Sciatic nerve (tissue), 2 donors: ENCODE measurements around the gene BCKDHB. TPM values are rescaled to one million over a fixed set of nuclear protein-coding genes. Genes with fewer than 3 reads are reported as not detected.
"Not testable (repeated sequence)": the region's sequence is repeated elsewhere in the genome, so short reads cannot be mapped to it uniquely, and the experiment has no call there.

Experiments used
- ATAC-seq: fragments of 200-7000 bp; cut with Tn5 transposase; one replicate; pipeline ENCODE4 v1.9.1; 2020; ENCODE audit warnings: mild to moderate bottlenecking, moderate library complexity
- DNase-seq: peaks from one replicate; pipeline ENCODE4 v3.0.0-alpha.2; 2020; ENCODE audit warnings: low spot score
- intact Hi-C: fragments of 100-400 bp; cut with DNase I; formaldehyde crosslinking; loops from one replicate; pipeline ENCODE4 v1.14.2; 2022
- total RNA-seq: library from RNA; stranded (reverse); fragmentation: NEBNext Ultra II Directional; extraction: Animal tissue kit (Norgen Biotek cat#: 25700); gene quantifications from one replicate; pipeline ENCODE4 v1.2.1, GENCODE V29; 2021
- donor health status: DM: no; HTN: no; CAD: no.
- donor health status: DM: no; HTN: no; CAD: no.

Gene BCKDHB
- total RNA-seq, 1 donor from 2014 or later: 25.0 TPM

- no peak for ATAC-seq
- intact Hi-C loops: no loop called here
These were observed 79.0 kb downstream of the BCKDHB start for GRCh38 chr6:80185492-80185891.

GRCh38 chr6:80186082-80186481 is 79.6 kb downstream of the BCKDHB start:
- intact Hi-C loops: no loop called here
- no peak for DNase-seq
- ATAC-seq: no peak

More at GRCh38 chr6:80185492-80185891, 79.0 kb downstream of the BCKDHB start:
- DNase-seq: no peak

- ATAC-seq: no peak
These were observed 90.4 kb downstream of the BCKDHB start for GRCh38 chr6:80196906-80197305.

DNA sequence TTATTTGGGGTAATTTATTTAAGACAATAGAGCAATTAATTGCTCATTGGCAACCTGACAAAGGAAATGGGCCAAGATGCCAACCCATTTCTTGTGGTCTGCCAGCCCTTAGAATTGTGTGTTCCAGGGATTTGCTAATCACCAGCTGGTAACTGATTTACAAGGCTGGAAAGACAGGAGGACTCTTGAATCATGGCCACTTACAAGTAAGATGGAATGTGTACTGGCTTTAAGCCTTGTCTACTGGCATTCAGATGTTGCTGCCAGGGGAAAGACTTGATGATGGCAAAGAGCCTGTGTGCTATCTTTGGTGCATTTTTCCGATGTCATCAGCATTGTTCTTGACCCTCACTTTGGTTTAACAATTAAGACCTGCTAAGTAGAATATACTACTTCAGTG is 91.0 kb downstream of the BCKDHB start:
- intact Hi-C loops: no loop called here
- no peak for DNase-seq
- ATAC-seq: no peak

More at GRCh38 chr6:80196906-80197305, 90.4 kb downstream of the BCKDHB start:
- no peak for DNase-seq
- intact Hi-C loops: no loop called here

DNA sequence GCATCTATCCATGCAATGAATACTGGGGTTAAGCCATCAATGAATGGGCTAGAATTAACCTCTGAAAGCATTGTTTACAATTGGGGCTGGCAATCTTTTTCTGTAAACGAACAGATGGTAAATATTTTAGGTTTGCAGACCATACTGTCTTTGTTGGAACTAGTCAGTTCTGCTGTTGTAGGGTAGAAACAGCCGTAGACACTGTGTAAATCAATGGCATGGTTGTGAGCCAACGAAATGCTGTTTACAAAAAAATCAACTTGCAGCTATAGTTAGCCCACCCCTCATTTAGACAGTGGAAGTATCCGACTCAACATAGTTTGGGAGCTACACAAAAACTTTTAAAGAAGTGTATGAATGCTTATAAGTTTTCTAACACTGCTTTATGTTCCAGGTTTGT is 91.5 kb downstream of the BCKDHB start:
- intact Hi-C loops: no loop called here
- ATAC-seq: no peak

GRCh38 chr6:80203283-80203682 is 96.8 kb downstream of the BCKDHB start:
- ATAC-seq (no peak), DNase-seq (no peak)
- intact Hi-C loops: no loop called here

More for the DNA sequence above, 91.5 kb downstream of the BCKDHB start:
- DNase-seq: no peak

DNA sequence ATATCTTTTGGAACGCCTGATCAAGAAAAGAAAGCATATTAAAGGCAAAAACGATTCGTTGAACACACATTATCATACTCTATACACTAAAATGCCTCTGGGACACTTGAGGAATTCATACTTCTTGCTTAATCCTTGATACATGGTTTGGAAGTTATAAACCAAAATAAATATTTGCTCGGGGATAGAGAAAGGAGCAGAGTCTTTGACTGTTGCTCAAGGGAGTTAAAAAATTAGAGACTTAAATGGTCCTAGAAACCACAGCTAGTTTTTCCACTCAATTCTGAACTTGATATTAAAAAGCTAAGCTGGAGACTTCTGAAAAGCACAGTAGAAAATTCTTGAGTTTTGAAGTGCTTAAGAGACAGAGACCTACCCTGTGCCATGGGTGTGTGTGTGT is 98.9 kb downstream of the BCKDHB start:
- intact Hi-C loops: no loop called here
- no peak for DNase-seq
- ATAC-seq: peak; percentile 22

DNA sequence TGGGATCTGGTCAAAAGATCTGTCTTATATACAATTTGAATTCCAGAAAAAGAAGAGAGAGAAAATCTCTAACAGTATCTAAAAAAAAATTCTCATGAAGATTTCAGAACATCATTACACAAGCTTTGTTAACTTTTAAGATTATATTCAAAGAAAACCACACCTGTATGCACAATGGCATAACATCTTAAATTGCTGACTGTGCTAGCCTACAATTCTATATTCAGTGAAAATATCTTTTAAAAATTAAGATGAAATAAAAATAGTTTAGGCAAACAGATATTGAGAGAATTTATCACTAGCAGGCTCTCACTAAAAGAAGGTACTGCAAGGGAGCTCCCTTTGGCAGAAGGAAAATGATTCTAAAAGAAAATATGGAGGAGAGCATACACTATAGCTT is 100.3 kb downstream of the BCKDHB start:
- no peak for DNase-seq
- intact Hi-C loops: no loop called here
- ATAC-seq: no peak

DNA sequence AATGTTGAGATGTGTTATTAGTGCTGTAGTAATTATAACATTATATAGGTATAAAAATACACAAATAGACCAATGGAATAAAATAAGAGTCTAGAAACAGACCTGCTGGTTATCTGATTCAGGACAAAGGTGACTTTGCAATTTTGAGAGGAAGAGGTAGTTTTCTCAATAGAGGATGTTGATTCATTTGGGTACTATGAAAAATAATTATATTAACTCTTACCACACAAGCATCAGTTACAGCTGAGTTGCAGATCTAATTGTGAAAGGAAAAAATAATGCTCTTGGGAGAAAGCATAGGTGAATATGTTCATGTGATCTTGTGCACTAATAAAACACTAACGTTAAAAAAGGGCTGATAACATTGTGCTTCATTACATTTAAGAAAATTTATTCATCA is 103.0 kb downstream of the BCKDHB start:
- intact Hi-C loops: no loop called here
- ATAC-seq: no peak
- no peak for DNase-seq

DNA sequence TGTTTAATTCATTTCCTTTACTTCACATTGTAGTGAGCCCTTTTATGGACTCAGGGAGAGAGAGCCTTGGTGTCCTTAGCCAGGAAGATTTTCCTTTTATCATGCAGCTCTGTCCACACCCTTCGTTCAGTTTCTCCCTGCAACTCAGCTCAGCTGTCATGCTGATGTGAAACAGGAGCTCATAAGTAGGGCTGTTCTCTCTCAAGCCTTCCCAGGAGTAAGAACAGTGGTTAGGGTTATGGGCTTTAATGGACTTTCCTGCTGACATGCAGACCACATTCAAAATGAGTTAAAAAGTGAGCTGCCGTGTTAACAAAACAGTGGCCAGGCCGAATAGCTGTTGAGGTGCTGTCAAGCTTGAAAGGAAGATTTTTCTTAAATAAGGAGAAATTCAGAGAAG is 104.1 kb downstream of the BCKDHB start:
- intact Hi-C loops: no loop called here
- ATAC-seq (peak; percentile 74), DNase-seq (no peak)

DNA sequence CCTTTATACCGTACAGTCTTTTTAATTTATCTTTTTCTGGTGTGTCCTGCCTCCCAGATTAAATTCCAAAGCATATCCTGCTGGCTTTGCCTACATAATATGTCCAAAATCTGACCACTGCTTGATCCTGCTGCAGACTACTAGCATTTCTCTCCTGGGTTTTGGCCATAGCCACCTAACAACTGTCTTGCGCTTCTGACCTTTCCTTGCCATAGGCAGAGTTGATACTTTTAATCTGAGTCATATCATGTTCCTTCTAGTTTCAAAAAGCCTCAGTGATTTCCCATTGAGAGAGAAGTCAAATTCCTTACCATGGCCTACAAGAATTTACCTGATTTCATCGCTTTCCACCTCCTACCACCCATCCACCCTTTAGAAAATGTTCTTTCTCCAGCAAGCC is 104.8 kb downstream of the BCKDHB start:
- ATAC-seq (no peak), DNase-seq (no peak)
- intact Hi-C loops: no loop called here

DNA sequence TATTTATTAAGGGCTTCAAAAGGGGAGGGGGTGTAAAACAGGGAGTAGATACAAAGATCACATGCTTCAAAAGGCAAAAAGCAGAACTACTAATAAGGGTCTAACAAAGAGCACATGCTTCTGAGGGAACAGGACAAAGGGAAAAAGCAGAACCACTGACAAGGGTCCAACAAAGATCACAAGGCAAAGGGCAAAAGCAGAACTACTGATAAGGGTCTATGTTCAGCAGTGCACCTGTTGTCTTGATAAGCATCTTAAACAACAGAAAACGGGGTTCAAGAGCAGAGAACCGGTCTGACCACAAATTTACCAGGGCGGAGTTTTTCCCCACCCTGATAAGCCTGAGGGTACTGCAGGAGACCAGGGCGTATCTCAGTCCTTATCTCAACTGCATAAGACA is 105.4 kb downstream of the BCKDHB start:
- DNase-seq, ATAC-seq, intact Hi-C loops: not testable (repeated sequence)

DNA sequence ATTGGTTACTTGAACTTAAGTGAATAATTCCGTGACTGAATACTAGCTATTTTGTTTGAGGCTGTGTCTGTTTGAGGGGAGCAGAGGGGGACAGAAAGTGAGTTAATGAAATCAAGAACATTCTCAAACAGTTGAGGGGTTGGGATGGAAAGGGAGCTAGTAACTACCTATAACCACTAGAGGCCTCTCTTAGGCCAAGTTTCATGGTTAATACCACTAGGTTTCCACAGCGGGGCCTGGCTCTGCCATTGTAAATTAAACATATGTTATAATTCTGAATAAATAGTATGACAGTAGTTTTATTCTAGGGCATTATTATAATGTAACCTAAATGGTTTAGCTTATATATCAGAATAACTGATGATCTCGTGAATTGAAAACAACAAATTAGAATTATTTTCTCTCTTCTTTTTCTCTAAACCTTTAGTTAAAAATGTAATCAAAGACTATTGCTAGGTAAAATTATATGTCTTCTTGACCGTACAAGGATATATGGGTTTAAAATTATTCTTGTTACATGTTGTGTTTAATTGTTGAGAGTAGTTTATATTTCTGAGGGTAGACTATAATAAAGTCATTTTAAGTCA is 108.1 kb downstream of the BCKDHB start:
- intact Hi-C loops: no loop called here
- ATAC-seq: peak; percentile 89

GRCh38 chr6:80215063-80215462 is 108.6 kb downstream of the BCKDHB start:
- intact Hi-C loops: no loop called here
- ATAC-seq (no peak), DNase-seq (no peak)

More for the DNA sequence above, 108.1 kb downstream of the BCKDHB start:
- DNase-seq: no peak

DNA sequence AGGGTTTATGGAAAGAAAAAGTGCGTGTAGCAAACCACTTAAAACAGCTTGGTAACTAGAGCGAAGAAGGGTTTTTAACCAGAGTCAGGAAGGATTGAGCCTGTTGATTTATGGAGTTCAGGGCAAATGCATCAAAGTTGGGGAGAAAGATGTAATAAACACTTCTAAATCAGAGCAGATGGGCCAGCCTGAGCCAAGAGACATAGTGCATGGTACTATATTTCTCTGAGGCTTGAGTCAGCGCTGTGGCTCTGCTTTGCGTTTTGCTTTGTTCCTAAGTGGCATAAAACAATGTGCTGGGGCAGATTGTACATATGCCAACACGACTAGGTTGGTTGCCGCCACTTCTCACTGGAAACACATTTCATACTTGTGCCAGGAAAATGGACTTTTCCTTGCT is 111.3 kb downstream of the BCKDHB start:
- ATAC-seq (no peak), DNase-seq (no peak)
- intact Hi-C loops: no loop called here

DNA sequence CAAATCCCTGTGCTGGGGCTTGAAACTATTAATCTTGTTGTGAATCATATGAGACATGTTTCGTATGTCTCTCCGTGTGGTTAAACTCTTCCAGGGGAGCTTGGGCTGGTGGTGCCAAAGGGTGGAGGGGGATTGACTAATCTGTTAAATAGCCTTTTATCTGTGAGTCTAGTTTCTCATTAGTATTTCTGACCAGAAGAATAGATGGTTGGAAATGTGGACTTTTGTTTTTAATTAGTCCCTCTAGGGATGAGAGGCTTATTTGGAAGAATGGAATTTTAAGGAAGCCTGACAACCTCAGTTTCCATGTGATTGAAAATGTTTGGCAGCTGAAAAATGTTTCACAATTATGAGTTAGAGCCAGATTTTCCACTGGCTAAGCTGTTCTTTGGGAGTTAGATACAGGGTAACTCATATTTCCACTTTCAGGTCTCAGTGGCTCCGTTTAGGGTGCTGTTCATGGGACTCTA is 117.3 kb downstream of the BCKDHB start:
- no peak for DNase-seq
- peak; percentile 91 for ATAC-seq
- intact Hi-C loops: no loop called here

DNA sequence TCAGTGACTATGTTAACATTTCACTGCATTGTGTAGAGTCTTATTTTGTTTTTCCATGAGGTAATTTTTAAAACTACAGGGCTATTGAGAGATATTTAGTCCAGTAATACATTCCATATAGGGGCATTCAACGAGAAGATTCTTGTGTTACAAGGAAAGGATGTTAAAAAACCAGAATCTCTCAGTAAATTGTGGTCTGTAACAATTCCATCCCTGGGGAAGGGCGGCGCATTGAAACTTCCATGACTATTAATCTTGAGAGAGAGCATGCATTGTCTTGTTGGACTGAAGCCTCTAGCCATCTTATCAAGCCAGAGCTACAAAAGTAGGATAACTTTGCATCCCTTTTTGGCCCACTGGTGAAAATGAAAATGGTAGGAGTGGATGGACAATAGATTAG is 119.7 kb downstream of the BCKDHB start:
- DNase-seq: no peak
- ATAC-seq: no peak
- intact Hi-C loops: no loop called here

DNA sequence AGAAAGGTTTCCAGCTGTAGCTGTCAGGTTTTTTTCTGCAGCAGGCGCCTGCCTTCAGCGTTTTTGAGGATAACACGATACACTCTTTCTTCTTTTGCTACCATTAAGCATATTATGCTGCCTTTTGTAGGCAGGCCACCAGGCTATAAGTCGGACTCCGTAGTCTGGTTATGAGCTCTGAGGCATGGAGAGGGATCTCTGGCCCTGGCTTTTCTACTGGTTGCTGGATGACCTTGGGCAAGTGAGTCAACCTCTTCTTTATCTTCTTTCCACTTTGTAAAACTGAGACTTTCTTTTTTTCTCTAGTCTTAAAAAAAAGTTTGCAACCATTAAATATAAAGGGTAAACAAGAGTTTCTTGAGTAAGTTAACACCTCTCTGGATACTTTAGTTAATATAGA is 120.2 kb downstream of the BCKDHB start:
- ATAC-seq (no peak), DNase-seq (no peak)
- intact Hi-C loops: no loop called here

- no peak for ATAC-seq
- no peak for DNase-seq
- intact Hi-C loops: no loop called here
These were observed 121.2 kb downstream of the BCKDHB start for GRCh38 chr6:80227545-80228105.

- DNase-seq (no peak), ATAC-seq (no peak)
- intact Hi-C loops: no loop called here
These were observed 126.8 kb downstream of the BCKDHB start for GRCh38 chr6:80233262-80233661.

- intact Hi-C loops: no loop called here
- ATAC-seq (no peak), DNase-seq (no peak)
These were observed 127.5 kb downstream of the BCKDHB start for GRCh38 chr6:80233958-80234357.
